ENCODE measurements around the gene EPB41L5.
A peak's percentile ranks its signal among the peaks of the same experiment; 100 is the strongest.

The EPB41L5 gene

DNA sequence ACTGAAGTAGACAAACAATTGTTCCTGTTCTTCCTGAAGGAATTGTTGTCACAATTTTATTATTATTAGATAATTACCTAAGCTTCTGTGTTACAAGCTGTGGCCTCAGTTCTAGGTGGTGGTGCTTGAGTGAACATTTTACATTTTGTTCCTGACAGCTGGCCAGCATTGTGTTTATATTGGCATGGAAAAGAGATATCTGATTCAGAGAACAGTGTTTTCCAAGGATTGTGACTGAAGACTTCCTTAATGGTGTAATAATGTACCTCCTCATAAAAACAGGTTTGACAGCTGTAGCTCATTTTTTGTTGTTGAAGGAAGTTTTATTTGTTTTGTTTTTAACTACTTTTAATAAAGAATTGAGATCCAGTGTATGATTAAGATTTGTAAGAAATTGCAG is 95.2 kb downstream of the EPB41L5 start:
- Histone ChIP-seq H3K36me3 (ENCODE audit: control insufficient read depth, insufficient read depth, low read length) (no peaks in the 10 kb centered on the region), H3K27me3 (replicated peaks; ENCODE audit: control insufficient read depth, insufficient read depth, low read length) (no peaks in the 10 kb centered on the region), H3K4me3 (replicated peaks; ENCODE audit: low read depth, low read length) (no peak overlapping the region)
- no peak for DNase-seq (ENCODE audit: extremely low read depth, insufficient read length)
- TF ChIP-seq, protein P1, sequence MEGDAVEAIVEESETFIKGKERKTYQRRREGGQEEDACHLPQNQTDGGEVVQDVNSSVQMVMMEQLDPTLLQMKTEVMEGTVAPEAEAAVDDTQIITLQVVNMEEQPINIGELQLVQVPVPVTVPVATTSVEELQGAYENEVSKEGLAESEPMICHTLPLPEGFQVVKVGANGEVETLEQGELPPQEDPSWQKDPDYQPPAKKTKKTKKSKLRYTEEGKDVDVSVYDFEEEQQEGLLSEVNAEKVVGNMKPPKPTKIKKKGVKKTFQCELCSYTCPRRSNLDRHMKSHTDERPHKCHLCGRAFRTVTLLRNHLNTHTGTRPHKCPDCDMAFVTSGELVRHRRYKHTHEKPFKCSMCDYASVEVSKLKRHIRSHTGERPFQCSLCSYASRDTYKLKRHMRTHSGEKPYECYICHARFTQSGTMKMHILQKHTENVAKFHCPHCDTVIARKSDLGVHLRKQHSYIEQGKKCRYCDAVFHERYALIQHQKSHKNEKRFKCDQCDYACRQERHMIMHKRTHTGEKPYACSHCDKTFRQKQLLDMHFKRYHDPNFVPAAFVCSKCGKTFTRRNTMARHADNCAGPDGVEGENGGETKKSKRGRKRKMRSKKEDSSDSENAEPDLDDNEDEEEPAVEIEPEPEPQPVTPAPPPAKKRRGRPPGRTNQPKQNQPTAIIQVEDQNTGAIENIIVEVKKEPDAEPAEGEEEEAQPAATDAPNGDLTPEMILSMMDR (IDR thresholded peaks at IDR 0.05; ENCODE audit: insufficient read depth, low read length, poor library complexity, severe bottlenecking): no peak

DNA sequence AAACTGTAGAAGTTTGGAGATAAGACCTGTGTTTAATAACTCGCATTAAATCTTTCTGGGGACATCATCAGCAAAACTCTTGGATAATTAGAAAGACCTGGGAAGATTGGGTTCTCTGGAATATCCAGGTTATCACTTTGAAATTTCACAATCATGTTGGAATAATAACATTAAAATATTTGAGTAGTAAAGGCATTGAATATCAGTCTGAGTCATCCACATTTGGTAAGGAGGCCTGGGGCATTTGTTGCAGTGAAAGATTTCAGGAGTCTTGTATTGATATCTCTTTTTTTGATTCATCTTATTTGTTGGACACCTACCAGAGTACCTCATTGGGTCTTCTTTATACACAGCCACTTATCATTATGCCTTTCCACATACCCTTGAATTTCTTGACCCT is 95.9 kb downstream of the EPB41L5 start:
- TF ChIP-seq, protein P1 (IDR thresholded peaks at IDR 0.05; ENCODE audit: insufficient read depth, low read length, poor library complexity, severe bottlenecking): no peak
- DNase-seq (ENCODE audit: extremely low read depth, insufficient read length): no peak
- Histone ChIP-seq H3K36me3 (ENCODE audit: control insufficient read depth, insufficient read depth, low read length) (no peaks in the 10 kb centered on the region), H3K27me3 (replicated peaks; ENCODE audit: control insufficient read depth, insufficient read depth, low read length) (no peaks in the 10 kb centered on the region), H3K4me3 (replicated peaks; ENCODE audit: low read depth, low read length) (no peak overlapping the region)

DNA sequence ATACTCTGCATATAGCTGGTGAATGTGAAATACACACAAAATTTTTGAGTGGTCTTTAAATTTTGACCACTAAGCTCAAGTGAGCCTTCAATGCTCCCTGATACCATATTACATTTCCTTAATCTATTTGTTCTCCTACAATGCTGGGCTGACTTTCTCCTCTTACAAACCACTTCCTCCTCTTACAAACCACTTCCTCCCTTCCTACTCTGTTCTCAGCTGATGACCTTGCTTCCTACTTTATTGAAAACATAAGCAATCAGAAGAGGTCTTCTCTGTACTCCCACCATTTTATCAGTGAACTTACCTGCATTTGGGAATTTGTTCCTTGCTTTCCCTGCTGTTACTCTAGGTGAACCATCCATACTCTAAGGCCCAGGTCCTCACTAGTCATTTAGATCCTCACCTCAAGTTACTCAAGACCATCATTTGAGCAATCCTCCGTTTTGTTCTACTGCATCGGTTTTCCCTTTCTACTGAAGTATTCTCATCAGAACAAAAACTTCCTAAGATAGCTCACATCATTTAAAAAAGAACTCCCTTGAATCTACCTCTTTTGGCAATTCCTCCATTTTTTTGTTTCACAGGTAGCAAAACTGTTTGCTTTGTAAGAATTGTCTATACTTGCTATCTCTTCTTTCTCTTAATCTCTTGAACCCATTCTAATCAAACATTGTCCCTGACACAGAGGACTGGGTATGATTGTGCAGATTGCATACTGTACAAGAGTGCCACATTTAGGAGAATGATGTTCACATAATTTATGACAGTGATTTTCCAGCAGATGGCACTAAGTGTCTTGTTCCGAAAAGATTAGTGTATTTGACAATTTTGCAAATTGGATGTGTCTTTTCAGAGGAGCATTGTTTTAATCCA is 96.5 kb downstream of the EPB41L5 start:
- Histone ChIP-seq H3K27me3 (replicated peaks; ENCODE audit: control insufficient read depth, insufficient read depth, low read length) (no peaks in the 10 kb centered on the region), H3K4me3 (replicated peaks; ENCODE audit: low read depth, low read length) (no peak overlapping the region), H3K36me3 (ENCODE audit: control insufficient read depth, insufficient read depth, low read length) (no peaks in the 10 kb centered on the region)
- DNase-seq (ENCODE audit: extremely low read depth, insufficient read length): peak; percentile 19
- TF ChIP-seq, protein P1 (IDR thresholded peaks at IDR 0.05; ENCODE audit: insufficient read depth, low read length, poor library complexity, severe bottlenecking): peak; percentile 28

DNA sequence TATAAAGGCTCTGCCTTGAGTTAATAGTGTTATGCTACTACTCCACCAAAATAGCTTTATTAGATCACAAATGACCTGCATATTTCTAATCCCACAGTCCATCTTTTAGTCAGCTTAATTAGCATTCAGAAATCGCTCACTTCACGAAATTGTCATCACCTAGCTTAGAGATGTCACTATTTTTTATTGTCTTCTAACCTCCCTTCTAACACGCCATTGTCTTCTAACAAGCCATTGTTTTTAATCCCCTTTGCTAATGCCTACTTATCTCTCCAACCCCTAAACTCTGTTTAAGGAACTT is 97.1 kb downstream of the EPB41L5 start:
- no peak for DNase-seq (ENCODE audit: extremely low read depth, insufficient read length)
- TF ChIP-seq, protein P1 (IDR thresholded peaks at IDR 0.05; ENCODE audit: insufficient read depth, low read length, poor library complexity, severe bottlenecking): no peak

DNA sequence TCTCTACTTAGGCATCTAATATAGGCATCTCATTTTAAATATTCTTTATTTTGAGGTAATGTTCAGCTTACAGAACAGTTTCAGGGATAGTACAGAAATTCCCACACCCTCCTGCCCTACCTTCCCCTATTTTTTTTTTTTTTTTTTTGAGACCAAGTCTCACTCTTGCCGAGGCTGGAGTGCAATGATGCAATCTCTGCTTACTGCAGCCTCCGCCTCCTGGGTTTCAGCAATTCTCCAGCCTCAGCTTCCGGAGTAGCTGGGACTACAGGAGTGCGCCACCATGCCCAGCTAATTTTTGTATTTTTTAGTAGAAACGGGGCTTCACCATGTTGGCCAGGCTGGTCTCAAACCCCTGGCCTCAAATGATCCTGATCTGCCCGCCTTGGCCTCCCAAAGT is 97.6 kb downstream of the EPB41L5 start:
- DNase-seq (ENCODE audit: extremely low read depth, insufficient read length): no peak
- Histone ChIP-seq H3K36me3 (ENCODE audit: control insufficient read depth, insufficient read depth, low read length) (no peaks in the 10 kb centered on the region), H3K27me3 (replicated peaks; ENCODE audit: control insufficient read depth, insufficient read depth, low read length) (no peaks in the 10 kb centered on the region), H3K4me3 (replicated peaks; ENCODE audit: low read depth, low read length) (no peak overlapping the region)
- TF ChIP-seq, protein P1 (IDR thresholded peaks at IDR 0.05; ENCODE audit: insufficient read depth, low read length, poor library complexity, severe bottlenecking): no peak

More for the DNA sequence above, 97.1 kb downstream of the EPB41L5 start:
- H3K36me3 ChIP-seq (ENCODE audit: control insufficient read depth, insufficient read depth, low read length): no peaks in the 10 kb centered on the region
- H3K27me3 ChIP-seq (replicated peaks; ENCODE audit: control insufficient read depth, insufficient read depth, low read length): no peaks in the 10 kb centered on the region
- H3K4me3 ChIP-seq (replicated peaks; ENCODE audit: low read depth, low read length): no peak overlapping the region
